DND-41 (cell line): Measurements from ENCODE around the gene SLC1A4.

Experiments used
- ATAC-seq: fragments of 200-7000 bp; cut with Tn5 transposase; 3 replicates; pipeline ENCODE4 v1.9.1; 2021; ENCODE audit warnings: low read depth; ENCODE audit not compliant: insufficient read depth
- DNase-seq: peaks from one replicate; pipeline ENCODE4 v3.0.0-alpha.2; 2020
- H2AFZ ChIP-seq: 2 replicates; pipeline ENCODE4 v1.6.0; 2012; ENCODE audit warnings: low read depth, low read length
- H3K27ac ChIP-seq: 2 replicates; pipeline ENCODE4 v1.5.1; 2012; ENCODE audit warnings: low read length, inconsistent platforms
- H3K27me3 ChIP-seq: fragments of 200-600 bp; sonication (generic); 2 replicates; pipeline ENCODE4 v1.6.0; 2012; ENCODE audit warnings: low read length, mild to moderate bottlenecking, inconsistent platforms; ENCODE audit not compliant: insufficient read depth, poor library complexity
- H3K36me3 ChIP-seq: 2 replicates; pipeline ENCODE4 v1.5.1; 2012; ENCODE audit warnings: low read length, inconsistent platforms; ENCODE audit not compliant: insufficient read depth
- H3K4me1 ChIP-seq: 2 replicates; pipeline ENCODE4 v1.5.1; 2012; ENCODE audit warnings: mild to moderate bottlenecking, low read length; ENCODE audit not compliant: insufficient read depth
- H3K4me2 ChIP-seq: 2 replicates; pipeline ENCODE4 v1.6.0; 2012; ENCODE audit warnings: mild to moderate bottlenecking, moderate library complexity, low read length, inconsistent platforms; ENCODE audit not compliant: insufficient read depth
- H3K4me3 ChIP-seq, 2 experiments: fragments of 200-600 bp in 1 of 2; shearing (Covaris generic) in 1 of 2; 2 replicates each; pipeline ENCODE4 v1.5.1; 2012 to 2016; ENCODE audit warnings: inconsistent platforms in 2 of 2, low read length in 2 of 2, mild to moderate bottlenecking in 2 of 2, low read depth in 1 of 2, moderate library complexity in 1 of 2
- H3K79me2 ChIP-seq: 2 replicates; pipeline ENCODE4 v1.6.0; 2012; ENCODE audit warnings: low read length, inconsistent platforms; ENCODE audit not compliant: insufficient read depth
- H3K9ac ChIP-seq: 2 replicates; pipeline ENCODE4 v1.6.0; 2012; ENCODE audit warnings: low read depth, mild to moderate bottlenecking, inconsistent platforms, low read length, moderate library complexity
- H3K9me3 ChIP-seq: 2 replicates; pipeline ENCODE4 v1.5.1; 2012; ENCODE audit warnings: low read length, moderate library complexity, mild to moderate bottlenecking, inconsistent platforms; ENCODE audit not compliant: insufficient read depth, severe bottlenecking
- H4K20me1 ChIP-seq: 2 replicates; pipeline ENCODE4 v1.6.0; 2012; ENCODE audit warnings: low read length; ENCODE audit not compliant: insufficient read depth
- CTCF ChIP-seq: IDR thresholded peaks from 2 replicates; pipeline ENCODE4 v1.5.1; 2012; ENCODE audit warnings: borderline replicate concordance, low read length, moderate library complexity, mild to moderate bottlenecking; ENCODE audit not compliant: poor library complexity, severe bottlenecking; ENCODE audit errors: extremely low read depth
- EZH2 ChIP-seq: IDR thresholded peaks from 3 replicates; pipeline ENCODE4 v1.6.1; 2012; ENCODE audit warnings: borderline replicate concordance, low read depth, mild to moderate bottlenecking, moderate library complexity, low read length, inconsistent platforms; ENCODE audit not compliant: severe bottlenecking

Gene SLC1A4

GRCh38 chr2:65061910-65062339 lies 72.7 kb downstream of the SLC1A4 start:
- TF ChIP-seq CTCF (no peak), EZH2 (no peak)
- Histone ChIP-seq H3K79me2 (peaks cover 69% of the 10 kb centered on the region), H3K36me3 (no peaks in the 10 kb centered on the region), H3K27me3 (no peaks in the 10 kb centered on the region), H3K4me3 (no peak overlapping the region), H3K9me3 (no peaks in the 10 kb centered on the region), H3K4me1 (peaks cover 21% of the 10 kb centered on the region), H3K27ac (no peak overlapping the region), H2AFZ (no peak overlapping the region), H3K4me2 (no peak overlapping the region), H3K9ac (no peak overlapping the region), H4K20me1 (peaks cover 35% of the 10 kb centered on the region)
- DNase-seq: no peak
- no peak for ATAC-seq

GRCh38 chr2:65062843-65063825 lies 73.9 kb downstream of the SLC1A4 start:
- DNase-seq (no peak), ATAC-seq (no peak)
- Histone ChIP-seq H3K79me2 (peaks cover 66% of the 10 kb centered on the region), H3K9me3 (no peaks in the 10 kb centered on the region), H3K4me3 (no peak overlapping the region), H2AFZ (no peak overlapping the region), H3K9ac (no peak overlapping the region), H4K20me1 (peaks cover 37% of the 10 kb centered on the region), H3K4me1 (peaks cover 9% of the 10 kb centered on the region), H3K36me3 (no peaks in the 10 kb centered on the region), H3K4me2 (no peak overlapping the region), H3K27ac (no peak overlapping the region), H3K27me3 (no peaks in the 10 kb centered on the region)
- TF ChIP-seq CTCF: no peak
- no peak for TF ChIP-seq EZH2

- DNase-seq (peak; percentile 55), ATAC-seq (peak; percentile 85)
- no peaks in the 10 kb centered on the region for H3K27me3 ChIP-seq
- H3K4me1 ChIP-seq: peaks cover 7% of the 10 kb centered on the region
- peaks cover 37% of the 10 kb centered on the region for H4K20me1 ChIP-seq
- no peak overlapping the region for H2AFZ ChIP-seq
- H3K36me3 ChIP-seq: peaks cover 5% of the 10 kb centered on the region
- peaks cover 52% of the 10 kb centered on the region for H3K79me2 ChIP-seq
- no peak overlapping the region; the same call in 1 of the 2 replicates for H3K4me2 ChIP-seq
- no peak overlapping the region for H3K9ac ChIP-seq
- H3K4me3 ChIP-seq: no peak overlapping the region
- TF ChIP-seq CTCF (peak; percentile 82), EZH2 (no peak)
- H3K9me3 ChIP-seq: no peaks in the 10 kb centered on the region
- peak overlapping the region; percentile 46; the same call in 1 of the 2 replicates for H3K27ac ChIP-seq
Measured at GRCh38 chr2:65064728-65065552, 75.7 kb downstream of the SLC1A4 start.
